ENCODE measurements around the gene PRR5L.

GRCh38 chr11:36371181-36371580, 75.1 kb downstream of the PRR5L start:
- no peak for TF ChIP-seq EZH2 (IDR thresholded peaks at IDR 0.05; ENCODE audit: borderline replicate concordance, low read length)
- TF ChIP-seq CTCF (conservative IDR thresholded peaks at IDR 0.05 in 1 of 2, IDR thresholded peaks at IDR 0.05 in 1 of 2; ENCODE audit: extremely low read depth in 1 of 2, insufficient read depth in 1 of 2, low read depth in 1 of 2, low read length in 2 of 2), result no peak

All from mammary epithelial cell (primary cell).